HepG2 (cell line): ENCODE results near the gene THUMPD1. TPM values are rescaled to one million over a fixed set of nuclear protein-coding genes. Genes with fewer than 3 reads are reported as not detected.

Experiments
- AFF4 ChIP-seq: sonication (generic); formaldehyde crosslinking; IDR thresholded peaks from 2 replicates; pipeline ENCODE4 v1.4.0; 2020; ENCODE audit warnings: missing genetic modification reagents
- KIAA2018 ChIP-seq: sonication (generic); formaldehyde crosslinking; IDR thresholded peaks from 2 replicates; pipeline ENCODE4 v1.5.0; 2020; ENCODE audit warnings: mild to moderate bottlenecking, missing genetic modification reagents, borderline replicate concordance
- MEIS1 ChIP-seq: sonication (generic); formaldehyde crosslinking; IDR thresholded peaks from 2 replicates; pipeline ENCODE4 v1.9.0; 2021; ENCODE audit warnings: mild to moderate bottlenecking, missing genetic modification reagents, moderate library complexity, borderline replicate concordance
- MLXIP ChIP-seq: sonication (generic); formaldehyde crosslinking; IDR thresholded peaks from 2 replicates; pipeline ENCODE4 v1.9.0; 2021; ENCODE audit warnings: missing genetic modification reagents, borderline replicate concordance
- NR2F1 ChIP-seq, 2 experiments: fragments of 450-650 bp in 1 of 2; formaldehyde crosslinking in 1 of 2; IDR thresholded peaks; 2 replicates each; pipeline versions ENCODE4 v1.5.0 to v1.6.1; 2016 to 2020; ENCODE audit warnings: mild to moderate bottlenecking in 1 of 2, missing compliant biosample characterization in 1 of 2, missing genetic modification reagents in 1 of 2, moderate library complexity in 1 of 2
- SNAPC2 ChIP-seq: sonication (generic); formaldehyde crosslinking; IDR thresholded peaks from 2 replicates; pipeline ENCODE4 v1.8.1; 2022; ENCODE audit warnings: mild to moderate bottlenecking, missing genetic modification reagents
- polyA plus RNA-seq, 8 experiments: library from polyadenylated mRNA; depleted of rRNA in 3 of 8; stranded (reverse) in 7 of 8; unstranded in 1 of 8; fragments of >200 nt; fragmentation: Illumina TruSeq in 4 of 8; extraction: Trizol in 4 of 8; gene quantifications; 2 replicates each; pipeline versions ENCODE4 v1.2.1 to v1.2.3, GENCODE V29; 2011 to 2016; ENCODE audit warnings: low read depth in 4 of 8, missing spikeins in 1 of 8, mixed read lengths in 1 of 8; ENCODE audit not compliant: insufficient read depth in 1 of 8
- total RNA-seq, 5 experiments: library from RNA; depleted of rRNA; stranded (reverse); fragments of >200 nt; fragmentation: Illumina TruSeq; extraction: Trizol; gene quantifications; 2 replicates each; pipeline ENCODE4 v1.2.3, GENCODE V29; 2016; ENCODE audit warnings: low read depth in 1 of 5

THUMPD1 gene
- total and polyA plus RNA-seq, 2 of the 13 experiments (the other 11 are each of a cell fraction or from before 2014, with no cell fraction given): 22.7 to 69.1 TPM

- no peak for TF ChIP-seq KIAA2018 (CRISPR knock-in tag)
- TF ChIP-seq NR2F1 (CRISPR knock-in tag; IDR thresholded peaks at IDR 0.05): no peak
- no peak for TF ChIP-seq AFF4 (CRISPR knock-in tag)
- TF ChIP-seq MLXIP (CRISPR knock-in tag): no peak
- TF ChIP-seq SNAPC2: no peak
- TF ChIP-seq MEIS1 (CRISPR knock-in tag): no peak
- TF ChIP-seq, all 625 proteins: peak for 0
Observed at GRCh38 chr16:20761175-20761574, 19.6 kb upstream of the THUMPD1 start (continued).
